ENCODE measurements around the gene ELK4.

DNA sequence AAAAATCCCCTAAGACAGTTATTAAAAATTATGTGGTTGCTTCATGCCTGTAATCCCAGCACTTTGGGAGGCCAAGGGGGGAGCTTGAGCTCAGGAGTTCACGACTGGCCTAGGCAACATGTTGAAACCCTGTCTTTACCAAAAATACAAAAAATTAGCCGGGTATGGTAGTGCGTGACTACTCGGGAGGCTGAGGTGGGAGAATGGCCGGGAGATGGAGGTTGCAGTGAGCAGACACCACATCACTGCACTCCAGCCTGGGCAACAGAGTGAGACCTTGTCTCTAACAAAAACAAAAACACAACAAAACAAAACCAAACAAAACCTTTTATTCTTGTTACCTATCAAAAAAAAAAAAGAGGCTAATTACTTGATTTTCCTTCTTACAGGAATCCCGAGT is 2.1 kb downstream of the ELK4 start:
- TF ChIP-seq SUZ12 (IDR thresholded peaks at IDR 0.05): no peak
- TF ChIP-seq SP1 (IDR thresholded peaks at IDR 0.05): no peak
- TF ChIP-seq FOXM1 (IDR thresholded peaks at IDR 0.05; ENCODE audit: borderline replicate concordance): no peak
- TF ChIP-seq TARDBP (IDR thresholded peaks at IDR 0.05): no peak
- TF ChIP-seq FOXK2 (IDR thresholded peaks at IDR 0.05): no peak
- TF ChIP-seq BHLHE40 (IDR thresholded peaks at IDR 0.05; ENCODE audit: borderline replicate concordance): no peak
- TF ChIP-seq FOXA1 (IDR thresholded peaks at IDR 0.05): no peak
- TF ChIP-seq HDGF (IDR thresholded peaks at IDR 0.05; ENCODE audit: borderline replicate concordance): no peak
- no peak for TF ChIP-seq ARNT (IDR thresholded peaks at IDR 0.05)

All from HEK293T (cell line).